Measurements from ENCODE around the gene SRD5A1.

SRD5A1 gene

GRCh38 chr5:6632888-6633468 lies at the start of gene SRD5A1, which contains the start of gene NSUN2:
Gene SRD5A1 (plus strand): TSS chr5:6633440. CDS start chr5:6633577, 137 bp downstream.
Gene NSUN2 (minus strand): TSS chr5:6633044. CDS start chr5:6632979, 65 bp downstream.
- peak; percentile 73 to 90 for DNase-seq (ENCODE audit: low read depth in 1 of 2, low spot score in 1 of 2)

- DNase-seq (ENCODE audit: low read depth in 1 of 2, low spot score in 1 of 2), result no peak
These were observed 49.1 kb upstream of the SRD5A1 start for GRCh38 chr5:6584101-6584645.

GRCh38 chr5:6584727-6585126 lies 48.5 kb upstream of the SRD5A1 start:
- no peak for DNase-seq (ENCODE audit: low read depth in 1 of 2, low spot score in 1 of 2)

GRCh38 chr5:6585168-6585567 lies 48.1 kb upstream of the SRD5A1 start:
- DNase-seq (ENCODE audit: low read depth in 1 of 2, low spot score in 1 of 2), result no peak

GRCh38 chr5:6585939-6586646 lies 47.1 kb upstream of the SRD5A1 start:
- DNase-seq (ENCODE audit: low read depth in 1 of 2, low spot score in 1 of 2), result no peak

- DNase-seq (ENCODE audit: low read depth in 1 of 2, low spot score in 1 of 2), result no peak
These were observed 46.6 kb upstream of the SRD5A1 start for GRCh38 chr5:6586647-6587042.

- no peak for DNase-seq (ENCODE audit: low read depth in 1 of 2, low spot score in 1 of 2)
These were observed 46.1 kb upstream of the SRD5A1 start for GRCh38 chr5:6587171-6587570.

GRCh38 chr5:6590581-6590980 lies 42.7 kb upstream of the SRD5A1 start:
- DNase-seq (ENCODE audit: low read depth in 1 of 2, low spot score in 1 of 2), result no peak

GRCh38 chr5:6591671-6592288 lies 41.5 kb upstream of the SRD5A1 start:
- DNase-seq (ENCODE audit: low read depth in 1 of 2, low spot score in 1 of 2), result no peak

- no peak for DNase-seq (ENCODE audit: low read depth in 1 of 2, low spot score in 1 of 2)
These were observed 40.6 kb upstream of the SRD5A1 start for GRCh38 chr5:6592601-6593000.

- no peak for DNase-seq (ENCODE audit: low read depth in 1 of 2, low spot score in 1 of 2)
These were observed 39.9 kb upstream of the SRD5A1 start for GRCh38 chr5:6593148-6594016.

- DNase-seq (ENCODE audit: low read depth in 1 of 2, low spot score in 1 of 2), result no peak
These were observed 39.2 kb upstream of the SRD5A1 start for GRCh38 chr5:6594066-6594465.

GRCh38 chr5:6595405-6595804 lies 37.8 kb upstream of the SRD5A1 start:
- no peak for DNase-seq (ENCODE audit: low read depth in 1 of 2, low spot score in 1 of 2)

GRCh38 chr5:6596388-6596787 lies 36.9 kb upstream of the SRD5A1 start:
- no peak for DNase-seq (ENCODE audit: low read depth in 1 of 2, low spot score in 1 of 2)

GRCh38 chr5:6597557-6597956 lies 35.7 kb upstream of the SRD5A1 start:
- DNase-seq (ENCODE audit: low read depth in 1 of 2, low spot score in 1 of 2), result no peak

GRCh38 chr5:6598351-6598900 lies 34.8 kb upstream of the SRD5A1 start:
- DNase-seq (ENCODE audit: low read depth in 1 of 2, low spot score in 1 of 2), result no peak

- DNase-seq (ENCODE audit: low read depth in 1 of 2, low spot score in 1 of 2), result no peak
These were observed 33.5 kb upstream of the SRD5A1 start for GRCh38 chr5:6599739-6600138.

- DNase-seq (ENCODE audit: low read depth in 1 of 2, low spot score in 1 of 2), result no peak
These were observed 32.0 kb upstream of the SRD5A1 start for GRCh38 chr5:6601271-6601670.

- no peak for DNase-seq (ENCODE audit: low read depth in 1 of 2, low spot score in 1 of 2)
These were observed 31.4 kb upstream of the SRD5A1 start for GRCh38 chr5:6601816-6602215.

- DNase-seq (ENCODE audit: low read depth in 1 of 2, low spot score in 1 of 2), result no peak
These were observed 30.8 kb upstream of the SRD5A1 start for GRCh38 chr5:6602441-6602840.

- DNase-seq (ENCODE audit: low read depth in 1 of 2, low spot score in 1 of 2), result no peak
These were observed 29.6 kb upstream of the SRD5A1 start for GRCh38 chr5:6603643-6604042.

All from activated T-helper 1 cell treated with anti-CD3 and anti-CD28 coated beads, Interleukin-2, amount 50 U/mL, for 16 hours (primary cell).